Upper lobe of left lung (tissue), 6 donors: ENCODE results near the gene RNF39. TPM values are rescaled to one million over a fixed set of nuclear protein-coding genes. Genes with fewer than 3 reads are reported as not detected.
"Not testable (repeated sequence)": the region's sequence is repeated elsewhere in the genome, so short reads cannot be mapped to it uniquely, and the experiment has no call there.

Source experiments
- ATAC-seq, 2 donors: fragments of 200-7000 bp; cut with Tn5 transposase; one replicate each; pipeline ENCODE4 v1.9.1; 2022; ENCODE audit warnings: mild to moderate bottlenecking in 2 of 2, moderate library complexity in 2 of 2; ENCODE audit not compliant: low FRiP score in 2 of 2
- DNase-seq, 2 donors: peaks; one replicate each; pipeline ENCODE4 v3.0.0-alpha.2; 2019 to 2020
- H3K27ac ChIP-seq, 4 donors: fragments of 200-600 bp; sonication (generic); one replicate each; pipeline ENCODE4 v1.5.1; 2016 to 2019
- H3K27me3 ChIP-seq, 4 donors: fragments of 200-600 bp; sonication (generic); one replicate each; pipeline ENCODE4 v1.5.1; 2017 to 2019
- H3K36me3 ChIP-seq, 4 donors: fragments of 200-600 bp; sonication (generic); one replicate each; pipeline ENCODE4 v1.5.1; 2016 to 2019
- H3K4me1 ChIP-seq, 4 donors: fragments of 200-600 bp; sonication (generic); one replicate each; pipeline ENCODE4 v1.5.1; 2018 to 2019
- H3K4me3 ChIP-seq, 4 donors: fragments of 200-600 bp; sonication (generic); one replicate each; pipeline ENCODE4 v1.5.1; 2017 to 2019; ENCODE audit warnings: mild to moderate bottlenecking in 2 of 4, moderate library complexity in 1 of 4
- H3K9me3 ChIP-seq, 4 donors: fragments of 200-600 bp; sonication (generic); one replicate each; pipeline ENCODE4 v1.5.1; 2018 to 2019
- CTCF ChIP-seq, 6 experiments: fragments of 450-650 bp in 4 of 6; fragments of 200-600 bp in 2 of 6; sonication (generic) in 2 of 6; IDR thresholded peaks; one replicate each; pipeline ENCODE4 v1.5.1; 2016 to 2019; ENCODE audit warnings: antibody characterized with exemption in 6 of 6
- EP300 ChIP-seq, 4 donors: sonication (generic); formaldehyde crosslinking; IDR thresholded peaks; one replicate each; pipeline ENCODE4 v1.5.1; 2017; ENCODE audit warnings: antibody characterized with exemption in 4 of 4, control low read depth in 2 of 4
- POLR2A ChIP-seq, 4 donors: fragments of 450-650 bp; IDR thresholded peaks; one replicate each; pipeline ENCODE4 v1.5.1; 2016 to 2017; ENCODE audit warnings: antibody characterized with exemption in 4 of 4, mild to moderate bottlenecking in 2 of 4
- POLR2AphosphoS5 ChIP-seq, 2 donors: sonication (generic); formaldehyde crosslinking; IDR thresholded peaks; one replicate each; pipeline ENCODE4 v1.5.1; 2017; ENCODE audit warnings: antibody characterized with exemption in 2 of 2
- WGBS, 2 donors: methylation state at CpG; one replicate each; pipeline ENCODE4 v1.1.5; 2017 to 2018; 5-methylcytosine and 5-hydroxymethylcytosine counted together
- total RNA-seq, 6 donors: library from RNA; depleted of rRNA in 4 of 6; stranded (reverse); fragments of >200 nt in 4 of 6; gene quantifications; one replicate each; pipeline versions ENCODE4 v1.1.0 to v1.2.1, GENCODE V29; 2016 to 2021
- donor health status: DM: no; HTN: no; CAD: no; lungs with moderate emphysema.
- donor health status: DM: no; HTN: yes; CAD: no; lungs with severe emphysema.

The RNF39 gene
- total RNA-seq, 6 donors from 2014 or later = 2.0 to 4.2 (median 2.8) TPM

- ATAC-seq (no peak), DNase-seq (no peak)
- Histone ChIP-seq H3K9me3 (no peaks in the 10 kb centered on the region), H3K27me3 (no peaks in the 10 kb centered on the region), H3K4me3 (no peak overlapping the region), H3K4me1 (no peaks in the 10 kb centered on the region), H3K36me3 (no peaks in the 10 kb centered on the region), H3K27ac (no peak overlapping the region)
- TF ChIP-seq POLR2AphosphoS5 (IDR thresholded peaks at IDR 0.05) = no peak
- no peak for TF ChIP-seq EP300 (IDR thresholded peaks at IDR 0.05)
- TF ChIP-seq POLR2A (IDR thresholded peaks at IDR 0.05) = no peak
- TF ChIP-seq CTCF (IDR thresholded peaks at IDR 0.05) = no peak
Measured at GRCh38 chr6:30031381-30031780, 44.2 kb downstream of the RNF39 start.

- Histone ChIP-seq H3K27ac (no peak overlapping the region), H3K36me3 (no peaks in the 10 kb centered on the region), H3K27me3 (no peaks in the 10 kb centered on the region), H3K4me1 (no peaks in the 10 kb centered on the region), H3K4me3 (no peak overlapping the region), H3K9me3 (no peaks in the 10 kb centered on the region)
- DNase-seq (no peak), ATAC-seq (no peak)
- WGBS, 2 donors = 78 to 86% methylated on average over 1 of the region's 1 CpG
- no peak for TF ChIP-seq CTCF (IDR thresholded peaks at IDR 0.05)
- no peak for TF ChIP-seq POLR2A (IDR thresholded peaks at IDR 0.05)
- TF ChIP-seq POLR2AphosphoS5 (IDR thresholded peaks at IDR 0.05) = no peak
- TF ChIP-seq EP300 (IDR thresholded peaks at IDR 0.05) = no peak
Measured at GRCh38 chr6:30029588-30029987, 46.0 kb downstream of the RNF39 start.

GRCh38 chr6:30025186-30025585 lies 50.4 kb downstream of the RNF39 start:
- H3K9me3 ChIP-seq = no peaks in the 10 kb centered on the region
- 93 to 100% methylated on average over 1 of the region's 1 CpG for WGBS, 2 donors
- H3K4me1 ChIP-seq = no peaks in the 10 kb centered on the region
- H3K36me3 ChIP-seq = peaks cover 0 to 6% (median 0%) of the 10 kb centered on the region in 4 donors
- H3K27me3 ChIP-seq = no peaks in the 10 kb centered on the region
- no peak for DNase-seq
- ATAC-seq = no peak
- H3K4me3 ChIP-seq = no peak overlapping the region
- no peak overlapping the region for H3K27ac ChIP-seq
- TF ChIP-seq CTCF (IDR thresholded peaks at IDR 0.05) = no peak
- TF ChIP-seq POLR2AphosphoS5 (IDR thresholded peaks at IDR 0.05) = no peak
- TF ChIP-seq POLR2A (IDR thresholded peaks at IDR 0.05) = no peak
- no peak for TF ChIP-seq EP300 (IDR thresholded peaks at IDR 0.05)

GRCh38 chr6:30022712-30023111 lies 52.9 kb downstream of the RNF39 start:
- H3K4me1 ChIP-seq, ATAC-seq: not testable (repeated sequence)

GRCh38 chr6:30022189-30022588 lies 53.4 kb downstream of the RNF39 start:
- H3K27ac ChIP-seq = no peak overlapping the region
- H3K27me3 ChIP-seq = no peaks in the 10 kb centered on the region
- WGBS, 2 donors = 88 to 89% methylated on average over 3 of the region's 3 CpGs
- H3K36me3 ChIP-seq = peaks cover 0 to 7% (median 0%) of the 10 kb centered on the region in 4 donors
- H3K4me3 ChIP-seq = no peak overlapping the region
- no peaks in the 10 kb centered on the region for H3K9me3 ChIP-seq
- no peak for DNase-seq
- ATAC-seq = no peak
- TF ChIP-seq POLR2A (IDR thresholded peaks at IDR 0.05) (no peak), EP300 (IDR thresholded peaks at IDR 0.05) (no peak), POLR2AphosphoS5 (IDR thresholded peaks at IDR 0.05) (no peak), CTCF (IDR thresholded peaks at IDR 0.05) (no peak)
- H3K4me1 ChIP-seq = no peaks in the 10 kb centered on the region

More at GRCh38 chr6:30022712-30023111, 52.9 kb downstream of the RNF39 start:
- not testable (repeated sequence) for H3K27ac ChIP-seq, H3K27me3 ChIP-seq, H3K4me3 ChIP-seq, H3K36me3 ChIP-seq, H3K9me3 ChIP-seq, DNase-seq
